Measurements from ENCODE around the gene ATP7B.
"Not testable (repeated sequence)": the region's sequence is repeated elsewhere in the genome, so short reads cannot be mapped to it uniquely, and the experiment has no call there.

ATP7B gene

GRCh38 chr13:51995677-51996551 lies 15.3 kb downstream of the ATP7B start:
- no peak for TF ChIP-seq CTCF (IDR thresholded peaks at IDR 0.05; ENCODE audit: poor library complexity, severe bottlenecking)
- no peak for DNase-seq (ENCODE audit: low spot score)
- H3K27me3 ChIP-seq (ENCODE audit: insufficient read depth, poor library complexity, severe bottlenecking): no peaks in the 10 kb centered on the region
- H3K36me3 ChIP-seq (ENCODE audit: low read depth): no peaks in the 10 kb centered on the region
- ATAC-seq (ENCODE audit: low read depth): no peak; the same call in 2 of the 3 replicates
- no peak overlapping the region for H3K4me3 ChIP-seq (ENCODE audit: severe bottlenecking)
- H3K27ac ChIP-seq (ENCODE audit: poor library complexity, severe bottlenecking): no peak overlapping the region
- H3K9me3 ChIP-seq (ENCODE audit: severe bottlenecking): no peaks in the 10 kb centered on the region
- no peaks in the 10 kb centered on the region for H3K4me1 ChIP-seq (ENCODE audit: insufficient read depth, poor library complexity, severe bottlenecking)

GRCh38 chr13:51993713-51994112 lies 17.5 kb downstream of the ATP7B start:
- Histone ChIP-seq H3K27ac (ENCODE audit: poor library complexity, severe bottlenecking) (no peak overlapping the region), H3K4me1 (ENCODE audit: insufficient read depth, poor library complexity, severe bottlenecking) (no peaks in the 10 kb centered on the region), H3K27me3 (ENCODE audit: insufficient read depth, poor library complexity, severe bottlenecking) (no peaks in the 10 kb centered on the region), H3K36me3 (ENCODE audit: low read depth) (no peaks in the 10 kb centered on the region), H3K9me3 (ENCODE audit: severe bottlenecking) (no peaks in the 10 kb centered on the region), H3K4me3 (ENCODE audit: severe bottlenecking) (no peak overlapping the region)
- no peak for TF ChIP-seq CTCF (IDR thresholded peaks at IDR 0.05; ENCODE audit: poor library complexity, severe bottlenecking)
- DNase-seq (ENCODE audit: low spot score) (no peak), ATAC-seq (ENCODE audit: low read depth) (no peak)

GRCh38 chr13:51988988-51989618 lies 22.1 kb downstream of the ATP7B start:
- no peaks in the 10 kb centered on the region for H3K36me3 ChIP-seq (ENCODE audit: low read depth)
- H3K4me1 ChIP-seq (ENCODE audit: insufficient read depth, poor library complexity, severe bottlenecking): no peaks in the 10 kb centered on the region
- no peak for DNase-seq (ENCODE audit: low spot score)
- no peak for TF ChIP-seq CTCF (IDR thresholded peaks at IDR 0.05; ENCODE audit: poor library complexity, severe bottlenecking)
- H3K27ac ChIP-seq (ENCODE audit: poor library complexity, severe bottlenecking): no peak overlapping the region
- H3K27me3 ChIP-seq (ENCODE audit: insufficient read depth, poor library complexity, severe bottlenecking): no peaks in the 10 kb centered on the region
- H3K9me3 ChIP-seq (ENCODE audit: severe bottlenecking): no peaks in the 10 kb centered on the region
- ATAC-seq (ENCODE audit: low read depth): no peak
- no peak overlapping the region for H3K4me3 ChIP-seq (ENCODE audit: severe bottlenecking)

- not testable (repeated sequence) for DNase-seq (ENCODE audit: low spot score); H3K27me3 ChIP-seq (ENCODE audit: insufficient read depth, poor library complexity, severe bottlenecking); H3K4me3 ChIP-seq (ENCODE audit: severe bottlenecking); ATAC-seq (ENCODE audit: low read depth); H3K36me3 ChIP-seq (ENCODE audit: low read depth); H3K9me3 ChIP-seq (ENCODE audit: severe bottlenecking); H3K27ac ChIP-seq (ENCODE audit: poor library complexity, severe bottlenecking); H3K4me1 ChIP-seq (ENCODE audit: insufficient read depth, poor library complexity, severe bottlenecking)
Measured at GRCh38 chr13:51984904-51985303, 26.3 kb downstream of the ATP7B start.

- H3K36me3 ChIP-seq (ENCODE audit: low read depth); H3K27me3 ChIP-seq (ENCODE audit: insufficient read depth, poor library complexity, severe bottlenecking); H3K9me3 ChIP-seq (ENCODE audit: severe bottlenecking); H3K4me1 ChIP-seq (ENCODE audit: insufficient read depth, poor library complexity, severe bottlenecking); DNase-seq (ENCODE audit: low spot score); ATAC-seq (ENCODE audit: low read depth); H3K4me3 ChIP-seq (ENCODE audit: severe bottlenecking); H3K27ac ChIP-seq (ENCODE audit: poor library complexity, severe bottlenecking): not testable (repeated sequence)
Measured at GRCh38 chr13:51983292-51983691, 28.0 kb downstream of the ATP7B start.
